HepG2 (cell line): ENCODE data around the gene SLC15A1. TPM values are rescaled to one million over a fixed set of nuclear protein-coding genes. Genes with fewer than 3 reads are reported as not detected.

Experiments
- ATAC-seq: fragments of 200-7000 bp; cut with Tn5 transposase; 3 replicates; pipeline ENCODE4 v1.9.1; 2020; ENCODE audit warnings: mild to moderate bottlenecking, moderate library complexity
- BruUV-seq: library from RNA; stranded (reverse); fragments of 400-500 nt; replicated peaks from 2 replicates; lab custom pipeline; 2021; lab: Mats Ljungman, UMichigan
- CTCF ChIA-PET: fragments of 300-600 bp; formaldehyde crosslinking; extraction: SDS; loops from one replicate; lab custom pipeline; 2021; ENCODE audit warnings: low total read pairs, inconsistent platforms, low intra/inter-chr PET ratio; lab: Yijun Ruan, JAX
- POLR2A ChIA-PET: fragments of 350-600 bp; sonication (Branson Sonifier 250); formaldehyde crosslinking; loops from one replicate; lab custom pipeline; 2020; ENCODE audit warnings: antibody characterized with exemption, inconsistent platforms; lab: Yijun Ruan, JAX
- DNase-seq: peaks from one replicate; pipeline ENCODE4 v3.0.0-alpha.2; 2015; ENCODE audit warnings: low spot score
- FAIRE-seq: peaks from 3 replicates; lab custom pipeline; 2011; peaks lifted over from hg19 to GRCh38; lab: Jason Lieb, UNC
- H2AFZ ChIP-seq: one replicate; pipeline ENCODE4 v1.6.1; 2011; ENCODE audit warnings: low read length, inconsistent platforms
- H3K27ac ChIP-seq: fragments of 300-600 bp; 3 replicates; pipeline ENCODE4 v1.8.0; 2011; ENCODE audit warnings: mixed run types, mild to moderate bottlenecking, mixed read lengths, low read length, inconsistent platforms; ENCODE audit not compliant: insufficient read depth; ENCODE audit errors: extremely low read length
- H3K27me3 ChIP-seq, 2 experiments: fragments of 200-600 bp in 1 of 2; 2 replicates in 1 of 2; 3 replicates in 1 of 2; pipeline versions ENCODE4 v1.6.0 to v1.8.0; 2011; ENCODE audit warnings: low read length in 2 of 2, mild to moderate bottlenecking in 2 of 2, moderate library complexity in 2 of 2, inconsistent platforms in 1 of 2; ENCODE audit not compliant: insufficient read depth in 2 of 2, control insufficient read depth in 1 of 2
- H3K36me3 ChIP-seq, 2 experiments: fragments of 200-600 bp in 1 of 2; replicated peaks in 1 of 2; 2 replicates in 1 of 2; 3 replicates in 1 of 2; pipeline versions ENCODE4 v1.5.1 to v1.8.0; 2011; ENCODE audit warnings: low read length in 2 of 2, inconsistent platforms in 1 of 2; ENCODE audit not compliant: insufficient read depth in 2 of 2, control insufficient read depth in 1 of 2
- H3K4me1 ChIP-seq: 2 replicates; pipeline ENCODE4 v1.5.1; 2012; ENCODE audit warnings: low read length, inconsistent platforms; ENCODE audit not compliant: insufficient read depth
- H3K4me2 ChIP-seq: 2 replicates; pipeline ENCODE4 v1.6.0; 2011; ENCODE audit warnings: low read depth, low read length, inconsistent platforms
- H3K4me3 ChIP-seq, 3 experiments: fragments of 200-600 bp in 1 of 3; sonication (generic), shearing (Covaris generic) in 1 of 3; replicated peaks in 1 of 3; 2 replicates each; pipeline ENCODE4 v1.5.1; 2011 to 2016; ENCODE audit warnings: low read length in 3 of 3, inconsistent platforms in 2 of 3, low read depth in 2 of 3, mild to moderate bottlenecking in 2 of 3, control low read depth in 1 of 3, mixed read lengths in 1 of 3; ENCODE audit not compliant: insufficient read depth in 1 of 3
- H3K79me2 ChIP-seq: one replicate; pipeline ENCODE4 v1.6.1; 2011; ENCODE audit warnings: low read length, inconsistent platforms; ENCODE audit not compliant: insufficient read depth
- H3K9ac ChIP-seq: 2 replicates; pipeline ENCODE4 v1.6.0; 2011; ENCODE audit warnings: mild to moderate bottlenecking, low read depth, low read length, inconsistent platforms; ENCODE audit not compliant: insufficient read depth
- H3K9me3 ChIP-seq: 2 replicates; pipeline ENCODE4 v1.5.1; 2012; ENCODE audit warnings: mild to moderate bottlenecking, low read length
- H4K20me1 ChIP-seq: 2 replicates; pipeline ENCODE4 v1.6.0; 2011; ENCODE audit warnings: inconsistent platforms, mild to moderate bottlenecking, low read length, moderate library complexity; ENCODE audit not compliant: insufficient read depth
- ARNTL ChIP-seq: sonication (generic); formaldehyde crosslinking; IDR thresholded peaks from 2 replicates; pipeline ENCODE4 v1.4.0; 2020; ENCODE audit warnings: mild to moderate bottlenecking, missing genetic modification reagents
- KDM4B ChIP-seq: sonication (generic); formaldehyde crosslinking; IDR thresholded peaks from 2 replicates; pipeline ENCODE4 v1.4.0; 2020; ENCODE audit warnings: missing genetic modification reagents
- PCBP1 ChIP-seq: fragments of 200-400 bp; formaldehyde crosslinking; IDR thresholded peaks from 2 replicates; pipeline ENCODE4 v1.6.1; 2017; ENCODE audit warnings: mild to moderate bottlenecking, low read depth, low read length, borderline replicate concordance
- ZNF264 ChIP-seq: sonication (generic); formaldehyde crosslinking; IDR thresholded peaks from 2 replicates; pipeline ENCODE4 v1.4.0; 2020; ENCODE audit warnings: missing genetic modification reagents
- ZNF761 ChIP-seq: sonication (generic); formaldehyde crosslinking; conservative IDR thresholded peaks from 2 replicates; pipeline ENCODE4 v1.4.0; 2020; ENCODE audit warnings: mild to moderate bottlenecking, missing genetic modification reagents
- WGBS: methylation state at CpG from one replicate; pipeline ENCODE4 v1.1.6; 2017; ENCODE audit warnings: low lambda C conversion rate; 5-methylcytosine and 5-hydroxymethylcytosine counted together
- in situ Hi-C: cut with HindIII; loops from 2 replicates; pipeline ENCODE4 v1.10.0; 2017; ENCODE audit warnings: low pct_unique_long_range_greater_than_20kb; ENCODE audit not compliant: extremely low pct_ligation_motif_present
- intact Hi-C: fragments of 100-400 bp; cut with micrococcal nuclease; formaldehyde crosslinking; loops from one replicate; pipeline ENCODE4 v1.10.0; 2022; ENCODE audit not compliant: unreplicated experiment
- polyA plus RNA-seq, 8 experiments: library from polyadenylated mRNA; depleted of rRNA in 3 of 8; stranded (reverse) in 7 of 8; unstranded in 1 of 8; fragments of >200 nt; fragmentation: Illumina TruSeq in 4 of 8; extraction: Trizol in 4 of 8; gene quantifications; 2 replicates each; pipeline versions ENCODE4 v1.2.1 to v1.2.3, GENCODE V29; 2011 to 2016; ENCODE audit warnings: low read depth in 4 of 8, missing spikeins in 1 of 8, mixed read lengths in 1 of 8; ENCODE audit not compliant: insufficient read depth in 1 of 8
- total RNA-seq, 5 experiments: library from RNA; depleted of rRNA; stranded (reverse); fragments of >200 nt; fragmentation: Illumina TruSeq; extraction: Trizol; gene quantifications; 2 replicates each; pipeline ENCODE4 v1.2.3, GENCODE V29; 2016; ENCODE audit warnings: low read depth in 1 of 5
- TF ChIP-seq, protein P1 (sequence below): sonication (generic); formaldehyde crosslinking; IDR thresholded peaks from 2 replicates; pipeline ENCODE4 v1.8.0; 2022; ENCODE audit warnings: missing genetic modification reagents, mild to moderate bottlenecking, inconsistent platforms, borderline replicate concordance
- TF ChIP-seq, protein P2 (sequence below): sonication (generic); formaldehyde crosslinking; IDR thresholded peaks from 2 replicates; pipeline ENCODE4 v1.9.0; 2021; ENCODE audit warnings: mild to moderate bottlenecking, missing genetic modification reagents
- TF ChIP-seq, protein P3 (sequence below): sonication (generic); formaldehyde crosslinking; IDR thresholded peaks from 2 replicates; pipeline ENCODE4 v1.8.0; 2022; ENCODE audit warnings: missing genetic modification reagents, mild to moderate bottlenecking, moderate library complexity, borderline replicate concordance
- TF ChIP-seq, protein P4 (sequence below): sonication (generic); formaldehyde crosslinking; IDR thresholded peaks from 2 replicates; pipeline ENCODE4 v1.4.0; 2020; ENCODE audit warnings: missing genetic modification reagents, borderline replicate concordance

SLC15A1 gene
- total and polyA plus RNA-seq, 2 of the 13 experiments (the other 11 are each of a cell fraction or from before 2014, with no cell fraction given): 0.17 to 0.20 TPM

DNA sequence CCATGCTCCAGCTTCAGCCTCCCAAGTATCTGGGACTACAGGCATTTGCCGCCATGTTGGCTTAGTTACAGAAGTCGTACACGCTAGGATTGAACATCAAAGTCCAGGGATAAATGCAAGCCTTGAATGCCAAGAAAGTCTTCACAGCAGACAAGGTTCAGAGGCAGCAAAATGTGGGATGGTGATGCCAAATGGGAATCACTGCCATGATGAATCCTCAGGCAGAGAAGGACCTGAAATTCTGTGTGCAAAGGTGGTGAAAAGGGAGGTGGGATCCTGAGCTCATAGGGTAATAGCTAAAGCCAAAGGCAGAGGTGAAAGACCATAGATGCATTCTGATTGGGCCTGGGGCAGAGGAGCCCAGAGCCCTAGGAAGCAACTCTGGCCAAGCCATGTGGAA is 96.2 kb downstream of the SLC15A1 start:
- Histone ChIP-seq H3K27me3 (peaks cover 0 to 2% of the 10 kb centered on the region in 2 experiments; a peak in 2 of 5 replicates), H3K36me3 (no peaks in the 10 kb centered on the region), H3K4me2 (no peak overlapping the region), H3K4me3 (no peak overlapping the region), H2AFZ (no peak overlapping the region), H4K20me1 (no peaks in the 10 kb centered on the region), H3K9me3 (no peaks in the 10 kb centered on the region), H3K9ac (no peak overlapping the region), H3K4me1 (peaks cover 26% of the 10 kb centered on the region), H3K79me2 (no peaks in the 10 kb centered on the region), H3K27ac (no peak overlapping the region)
- in situ Hi-C loops (loop anchor here (10.0 to 25.0 kb wide), 2 partner anchors 211 to 794 kb away; no protein-coding TSS in a partner anchor), intact Hi-C loops (loop anchor here (10.0 kb wide), 1 partner anchor 81 kb away; the partner anchor contains the start of gene STK24)
- CTCF ChIA-PET: no interaction called here
- 29% methylated on average over 3 of the region's 3 CpGs for WGBS
- BruUV-seq: no TSS peak
- DNase-seq: no peak
- FAIRE-seq: no peak
- POLR2A ChIA-PET: interaction anchor here (0.6 kb wide), 1 partner anchor 155 kb away, joined by 3 read pairs; no protein-coding TSS in a partner anchor
- ATAC-seq: no peak
- TF ChIP-seq, protein P1, sequence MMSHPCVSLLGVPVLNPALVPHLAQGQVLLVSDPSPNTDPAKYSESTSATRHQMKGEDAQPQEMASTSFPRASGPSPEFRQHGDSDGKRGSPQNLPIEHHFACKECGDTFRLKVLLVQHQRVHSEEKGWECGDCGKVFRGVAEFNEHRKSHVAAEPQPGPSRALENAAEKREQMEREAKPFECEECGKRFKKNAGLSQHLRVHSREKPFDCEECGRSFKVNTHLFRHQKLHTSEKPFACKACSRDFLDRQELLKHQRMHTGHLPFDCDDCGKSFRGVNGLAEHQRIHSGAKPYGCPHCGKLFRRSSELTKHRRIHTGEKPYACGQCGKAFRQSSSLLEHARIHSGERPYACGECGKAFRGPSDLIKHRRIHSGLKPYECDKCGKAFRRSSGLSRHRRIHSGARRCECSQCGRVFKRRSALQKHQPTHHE (CRISPR knock-in tag): no peak
- TF ChIP-seq KDM4B (CRISPR knock-in tag): no peak
- TF ChIP-seq ARNTL: no peak
- TF ChIP-seq ZNF761 (CRISPR knock-in tag): no peak
- TF ChIP-seq, protein P2, sequence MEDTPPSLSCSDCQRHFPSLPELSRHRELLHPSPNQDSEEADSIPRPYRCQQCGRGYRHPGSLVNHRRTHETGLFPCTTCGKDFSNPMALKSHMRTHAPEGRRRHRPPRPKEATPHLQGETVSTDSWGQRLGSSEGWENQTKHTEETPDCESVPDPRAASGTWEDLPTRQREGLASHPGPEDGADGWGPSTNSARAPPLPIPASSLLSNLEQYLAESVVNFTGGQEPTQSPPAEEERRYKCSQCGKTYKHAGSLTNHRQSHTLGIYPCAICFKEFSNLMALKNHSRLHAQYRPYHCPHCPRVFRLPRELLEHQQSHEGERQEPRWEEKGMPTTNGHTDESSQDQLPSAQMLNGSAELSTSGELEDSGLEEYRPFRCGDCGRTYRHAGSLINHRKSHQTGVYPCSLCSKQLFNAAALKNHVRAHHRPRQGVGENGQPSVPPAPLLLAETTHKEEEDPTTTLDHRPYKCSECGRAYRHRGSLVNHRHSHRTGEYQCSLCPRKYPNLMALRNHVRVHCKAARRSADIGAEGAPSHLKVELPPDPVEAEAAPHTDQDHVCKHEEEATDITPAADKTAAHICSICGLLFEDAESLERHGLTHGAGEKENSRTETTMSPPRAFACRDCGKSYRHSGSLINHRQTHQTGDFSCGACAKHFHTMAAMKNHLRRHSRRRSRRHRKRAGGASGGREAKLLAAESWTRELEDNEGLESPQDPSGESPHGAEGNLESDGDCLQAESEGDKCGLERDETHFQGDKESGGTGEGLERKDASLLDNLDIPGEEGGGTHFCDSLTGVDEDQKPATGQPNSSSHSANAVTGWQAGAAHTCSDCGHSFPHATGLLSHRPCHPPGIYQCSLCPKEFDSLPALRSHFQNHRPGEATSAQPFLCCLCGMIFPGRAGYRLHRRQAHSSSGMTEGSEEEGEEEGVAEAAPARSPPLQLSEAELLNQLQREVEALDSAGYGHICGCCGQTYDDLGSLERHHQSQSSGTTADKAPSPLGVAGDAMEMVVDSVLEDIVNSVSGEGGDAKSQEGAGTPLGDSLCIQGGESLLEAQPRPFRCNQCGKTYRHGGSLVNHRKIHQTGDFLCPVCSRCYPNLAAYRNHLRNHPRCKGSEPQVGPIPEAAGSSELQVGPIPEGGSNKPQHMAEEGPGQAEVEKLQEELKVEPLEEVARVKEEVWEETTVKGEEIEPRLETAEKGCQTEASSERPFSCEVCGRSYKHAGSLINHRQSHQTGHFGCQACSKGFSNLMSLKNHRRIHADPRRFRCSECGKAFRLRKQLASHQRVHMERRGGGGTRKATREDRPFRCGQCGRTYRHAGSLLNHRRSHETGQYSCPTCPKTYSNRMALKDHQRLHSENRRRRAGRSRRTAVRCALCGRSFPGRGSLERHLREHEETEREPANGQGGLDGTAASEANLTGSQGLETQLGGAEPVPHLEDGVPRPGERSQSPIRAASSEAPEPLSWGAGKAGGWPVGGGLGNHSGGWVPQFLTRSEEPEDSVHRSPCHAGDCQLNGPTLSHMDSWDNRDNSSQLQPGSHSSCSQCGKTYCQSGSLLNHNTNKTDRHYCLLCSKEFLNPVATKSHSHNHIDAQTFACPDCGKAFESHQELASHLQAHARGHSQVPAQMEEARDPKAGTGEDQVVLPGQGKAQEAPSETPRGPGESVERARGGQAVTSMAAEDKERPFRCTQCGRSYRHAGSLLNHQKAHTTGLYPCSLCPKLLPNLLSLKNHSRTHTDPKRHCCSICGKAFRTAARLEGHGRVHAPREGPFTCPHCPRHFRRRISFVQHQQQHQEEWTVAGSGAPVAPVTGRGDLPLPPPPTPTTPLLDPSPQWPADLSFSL (CRISPR knock-in tag): no peak
- TF ChIP-seq ZNF264 (CRISPR knock-in tag): no peak
- TF ChIP-seq, protein P3, sequence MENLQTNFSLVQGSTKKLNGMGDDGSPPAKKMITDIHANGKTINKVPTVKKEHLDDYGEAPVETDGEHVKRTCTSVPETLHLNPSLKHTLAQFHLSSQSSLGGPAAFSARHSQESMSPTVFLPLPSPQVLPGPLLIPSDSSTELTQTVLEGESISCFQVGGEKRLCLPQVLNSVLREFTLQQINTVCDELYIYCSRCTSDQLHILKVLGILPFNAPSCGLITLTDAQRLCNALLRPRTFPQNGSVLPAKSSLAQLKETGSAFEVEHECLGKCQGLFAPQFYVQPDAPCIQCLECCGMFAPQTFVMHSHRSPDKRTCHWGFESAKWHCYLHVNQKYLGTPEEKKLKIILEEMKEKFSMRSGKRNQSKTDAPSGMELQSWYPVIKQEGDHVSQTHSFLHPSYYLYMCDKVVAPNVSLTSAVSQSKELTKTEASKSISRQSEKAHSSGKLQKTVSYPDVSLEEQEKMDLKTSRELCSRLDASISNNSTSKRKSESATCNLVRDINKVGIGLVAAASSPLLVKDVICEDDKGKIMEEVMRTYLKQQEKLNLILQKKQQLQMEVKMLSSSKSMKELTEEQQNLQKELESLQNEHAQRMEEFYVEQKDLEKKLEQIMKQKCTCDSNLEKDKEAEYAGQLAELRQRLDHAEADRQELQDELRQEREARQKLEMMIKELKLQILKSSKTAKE (CRISPR knock-in tag): no peak
- no peak for TF ChIP-seq PCBP1
- TF ChIP-seq, protein P4, sequence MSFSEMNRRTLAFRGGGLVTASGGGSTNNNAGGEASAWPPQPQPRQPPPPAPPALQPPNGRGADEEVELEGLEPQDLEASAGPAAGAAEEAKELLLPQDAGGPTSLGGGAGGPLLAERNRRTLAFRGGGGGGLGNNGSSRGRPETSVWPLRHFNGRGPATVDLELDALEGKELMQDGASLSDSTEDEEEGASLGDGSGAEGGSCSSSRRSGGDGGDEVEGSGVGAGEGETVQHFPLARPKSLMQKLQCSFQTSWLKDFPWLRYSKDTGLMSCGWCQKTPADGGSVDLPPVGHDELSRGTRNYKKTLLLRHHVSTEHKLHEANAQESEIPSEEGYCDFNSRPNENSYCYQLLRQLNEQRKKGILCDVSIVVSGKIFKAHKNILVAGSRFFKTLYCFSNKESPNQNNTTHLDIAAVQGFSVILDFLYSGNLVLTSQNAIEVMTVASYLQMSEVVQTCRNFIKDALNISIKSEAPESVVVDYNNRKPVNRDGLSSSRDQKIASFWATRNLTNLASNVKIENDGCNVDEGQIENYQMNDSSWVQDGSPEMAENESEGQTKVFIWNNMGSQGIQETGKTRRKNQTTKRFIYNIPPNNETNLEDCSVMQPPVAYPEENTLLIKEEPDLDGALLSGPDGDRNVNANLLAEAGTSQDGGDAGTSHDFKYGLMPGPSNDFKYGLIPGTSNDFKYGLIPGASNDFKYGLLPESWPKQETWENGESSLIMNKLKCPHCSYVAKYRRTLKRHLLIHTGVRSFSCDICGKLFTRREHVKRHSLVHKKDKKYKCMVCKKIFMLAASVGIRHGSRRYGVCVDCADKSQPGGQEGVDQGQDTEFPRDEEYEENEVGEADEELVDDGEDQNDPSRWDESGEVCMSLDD (CRISPR knock-in tag): no peak
